Thyroid gland (tissue), 4 donors: Measurements from ENCODE around the gene TTC36.

Experiments used
- POLR2A ChIP-seq, 2 donors: fragments of 450-650 bp; IDR thresholded peaks; one replicate each; pipeline ENCODE4 v1.6.1; 2017; ENCODE audit warnings: antibody characterized with exemption in 2 of 2, mild to moderate bottlenecking in 2 of 2, moderate library complexity in 1 of 2
- TF ChIP-seq, protein P1 (sequence below), 6 experiments: fragments of 200-600 bp in 3 of 6; fragments of 450-650 bp in 3 of 6; sonication (generic) in 3 of 6; IDR thresholded peaks; one replicate each; pipeline ENCODE4 v1.5.1; 2016 to 2019; ENCODE audit warnings: antibody characterized with exemption in 6 of 6, mild to moderate bottlenecking in 2 of 6, inconsistent platforms in 1 of 6, moderate library complexity in 1 of 6

DNA sequence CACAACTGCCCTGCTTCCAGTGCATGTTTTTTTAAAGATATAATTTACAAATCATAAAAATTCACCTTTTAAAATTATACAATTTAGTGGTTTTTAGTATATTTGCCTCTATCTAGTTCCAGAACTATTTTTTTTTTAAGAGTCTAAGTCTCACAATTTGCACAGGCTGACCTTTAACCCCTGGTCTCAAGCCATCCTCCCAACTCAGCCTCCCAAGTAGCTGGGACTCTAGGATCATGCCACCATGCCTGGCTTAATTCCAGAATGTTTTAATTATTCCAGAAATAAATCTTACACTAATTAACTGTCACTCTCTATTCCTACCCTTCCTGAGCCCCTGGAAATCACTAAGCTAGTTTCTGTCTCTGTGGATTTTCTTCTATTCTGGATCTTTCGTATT lies 43.5 kb downstream of the TTC36 start:
- TF ChIP-seq, protein P1, sequence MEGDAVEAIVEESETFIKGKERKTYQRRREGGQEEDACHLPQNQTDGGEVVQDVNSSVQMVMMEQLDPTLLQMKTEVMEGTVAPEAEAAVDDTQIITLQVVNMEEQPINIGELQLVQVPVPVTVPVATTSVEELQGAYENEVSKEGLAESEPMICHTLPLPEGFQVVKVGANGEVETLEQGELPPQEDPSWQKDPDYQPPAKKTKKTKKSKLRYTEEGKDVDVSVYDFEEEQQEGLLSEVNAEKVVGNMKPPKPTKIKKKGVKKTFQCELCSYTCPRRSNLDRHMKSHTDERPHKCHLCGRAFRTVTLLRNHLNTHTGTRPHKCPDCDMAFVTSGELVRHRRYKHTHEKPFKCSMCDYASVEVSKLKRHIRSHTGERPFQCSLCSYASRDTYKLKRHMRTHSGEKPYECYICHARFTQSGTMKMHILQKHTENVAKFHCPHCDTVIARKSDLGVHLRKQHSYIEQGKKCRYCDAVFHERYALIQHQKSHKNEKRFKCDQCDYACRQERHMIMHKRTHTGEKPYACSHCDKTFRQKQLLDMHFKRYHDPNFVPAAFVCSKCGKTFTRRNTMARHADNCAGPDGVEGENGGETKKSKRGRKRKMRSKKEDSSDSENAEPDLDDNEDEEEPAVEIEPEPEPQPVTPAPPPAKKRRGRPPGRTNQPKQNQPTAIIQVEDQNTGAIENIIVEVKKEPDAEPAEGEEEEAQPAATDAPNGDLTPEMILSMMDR (IDR thresholded peaks at IDR 0.05) = no peak
- no peak for TF ChIP-seq POLR2A (IDR thresholded peaks at IDR 0.05)
